Esophagus squamous epithelium (tissue), 4 donors: ENCODE data around the gene NSG2.

ENCODE experiments used
- POLR2A ChIP-seq, 4 donors: fragments of 450-650 bp; IDR thresholded peaks; one replicate each; pipeline ENCODE4 v1.6.1; 2017; ENCODE audit warnings: antibody characterized with exemption in 4 of 4, mild to moderate bottlenecking in 4 of 4, moderate library complexity in 3 of 4
- TF ChIP-seq, protein P1 (sequence below), 6 experiments: fragments of 450-650 bp in 4 of 6; fragments of 200-600 bp in 2 of 6; sonication (generic) in 2 of 6; IDR thresholded peaks; one replicate each; pipeline ENCODE4 v1.5.1; 2016 to 2019; ENCODE audit warnings: antibody characterized with exemption in 6 of 6, mild to moderate bottlenecking in 4 of 6, moderate library complexity in 4 of 6

DNA sequence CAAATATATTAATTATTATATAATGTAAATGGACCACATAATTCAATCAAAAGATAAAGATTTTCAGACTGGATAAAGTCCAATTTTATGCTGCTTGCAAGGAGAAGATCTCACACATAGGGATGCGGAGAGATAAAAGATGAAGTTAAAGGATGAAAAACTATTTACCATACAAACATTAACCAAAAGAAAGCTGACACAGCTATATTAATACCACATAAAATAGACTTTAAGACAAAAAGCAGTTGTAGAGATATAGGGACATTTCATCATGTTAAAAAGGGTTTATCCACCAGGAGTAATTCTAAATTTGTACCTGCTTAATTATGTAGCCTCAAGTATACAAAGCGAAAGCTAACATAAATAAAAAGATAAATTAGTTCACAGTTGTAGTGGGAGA lies 15.2 kb upstream of the NSG2 start:
- TF ChIP-seq, protein P1, sequence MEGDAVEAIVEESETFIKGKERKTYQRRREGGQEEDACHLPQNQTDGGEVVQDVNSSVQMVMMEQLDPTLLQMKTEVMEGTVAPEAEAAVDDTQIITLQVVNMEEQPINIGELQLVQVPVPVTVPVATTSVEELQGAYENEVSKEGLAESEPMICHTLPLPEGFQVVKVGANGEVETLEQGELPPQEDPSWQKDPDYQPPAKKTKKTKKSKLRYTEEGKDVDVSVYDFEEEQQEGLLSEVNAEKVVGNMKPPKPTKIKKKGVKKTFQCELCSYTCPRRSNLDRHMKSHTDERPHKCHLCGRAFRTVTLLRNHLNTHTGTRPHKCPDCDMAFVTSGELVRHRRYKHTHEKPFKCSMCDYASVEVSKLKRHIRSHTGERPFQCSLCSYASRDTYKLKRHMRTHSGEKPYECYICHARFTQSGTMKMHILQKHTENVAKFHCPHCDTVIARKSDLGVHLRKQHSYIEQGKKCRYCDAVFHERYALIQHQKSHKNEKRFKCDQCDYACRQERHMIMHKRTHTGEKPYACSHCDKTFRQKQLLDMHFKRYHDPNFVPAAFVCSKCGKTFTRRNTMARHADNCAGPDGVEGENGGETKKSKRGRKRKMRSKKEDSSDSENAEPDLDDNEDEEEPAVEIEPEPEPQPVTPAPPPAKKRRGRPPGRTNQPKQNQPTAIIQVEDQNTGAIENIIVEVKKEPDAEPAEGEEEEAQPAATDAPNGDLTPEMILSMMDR (IDR thresholded peaks at IDR 0.05), result no peak
- no peak for TF ChIP-seq POLR2A (IDR thresholded peaks at IDR 0.05)
